SU-DHL-6 (cell line): ENCODE results near the gene ST6GALNAC4.

Experiments
- H2AFZ ChIP-seq: fragments of 200-600 bp; sonication (generic); 2 replicates; pipeline ENCODE4 v1.6.1; 2014; ENCODE audit warnings: low read depth, mild to moderate bottlenecking, moderate library complexity, mixed read lengths, antibody characterized with exemption, low read length; ENCODE audit not compliant: severe bottlenecking
- H3F3A ChIP-seq: fragments of 200-600 bp; shearing (Covaris generic); 2 replicates; pipeline ENCODE4 v1.6.0; 2016; ENCODE audit warnings: antibody characterized with exemption, mild to moderate bottlenecking; ENCODE audit not compliant: insufficient read depth
- H3K27ac ChIP-seq: fragments of 200-600 bp; sonication (generic); 2 replicates; pipeline ENCODE4 v1.5.1; 2016; ENCODE audit warnings: low read depth, mild to moderate bottlenecking, low read length, moderate library complexity, mixed read lengths
- H3K27me3 ChIP-seq: fragments of 200-600 bp; sonication (generic), shearing (Covaris generic); 2 replicates; pipeline ENCODE4 v1.6.0; 2014; ENCODE audit warnings: mild to moderate bottlenecking, low read length
- H3K36me3 ChIP-seq: fragments of 200-600 bp; sonication (generic); 2 replicates; pipeline ENCODE4 v1.6.1; 2014; ENCODE audit warnings: mild to moderate bottlenecking, low read length, mixed read lengths
- H3K4me2 ChIP-seq: fragments of 300-600, 200-600 bp; shearing (Covaris generic), sonication (generic); 2 replicates; pipeline ENCODE4 v1.6.0; 2014; ENCODE audit warnings: low read length, low read depth, mild to moderate bottlenecking; ENCODE audit not compliant: poor library complexity, severe bottlenecking
- H3K4me3 ChIP-seq: fragments of 200-600 bp; sonication (generic); 2 replicates; pipeline ENCODE4 v1.5.1; 2014; ENCODE audit warnings: antibody characterized with exemption, low read length, mild to moderate bottlenecking, mixed read lengths; ENCODE audit not compliant: insufficient read depth, poor library complexity, severe bottlenecking
- H3K79me2 ChIP-seq: fragments of 200-600 bp; sonication (generic); 2 replicates; pipeline ENCODE4 v1.6.1; 2014; ENCODE audit warnings: mild to moderate bottlenecking, low read length, moderate library complexity; ENCODE audit not compliant: insufficient read depth
- H3K9ac ChIP-seq: fragments of 200-600 bp; sonication (generic); 2 replicates; pipeline ENCODE4 v1.7.0; 2014; ENCODE audit warnings: mild to moderate bottlenecking, low read length
- H3K9me2 ChIP-seq: fragments of 200-600 bp; sonication (generic); replicated peaks from 2 replicates; pipeline ENCODE4 v1.6.1; 2014; ENCODE audit warnings: low read length; ENCODE audit not compliant: insufficient read depth
- H3K9me3 ChIP-seq: fragments of 200-600 bp; sonication (generic); 2 replicates; pipeline ENCODE4 v1.6.1; 2014; ENCODE audit warnings: low read length, mixed read lengths; ENCODE audit not compliant: insufficient read depth
- H4K20me1 ChIP-seq: fragments of 200-600 bp; sonication (generic); 2 replicates; pipeline ENCODE4 v1.6.1; 2014; ENCODE audit warnings: low read depth, mild to moderate bottlenecking, antibody characterized with exemption, low read length, moderate library complexity, mixed read lengths
- CTCF ChIP-seq: fragments of 200-600 bp; sonication (generic); IDR thresholded peaks from one replicate; pipeline ENCODE4 v1.5.1; 2017; ENCODE audit warnings: antibody characterized with exemption, mild to moderate bottlenecking, low read length, moderate library complexity; ENCODE audit not compliant: insufficient read depth, poor library complexity, severe bottlenecking
- EZH2phosphoT487 ChIP-seq: fragments of 200-600 bp; sonication (generic), shearing (Covaris generic); conservative IDR thresholded peaks from 2 replicates; pipeline ENCODE4 v1.6.1; 2018; ENCODE audit warnings: mild to moderate bottlenecking, antibody characterized with exemption, low read length, moderate library complexity, mixed read lengths

ST6GALNAC4 gene

GRCh38 chr9:127872369-127873222 is 44.2 kb downstream of the ST6GALNAC4 start:
- no peak for TF ChIP-seq CTCF
- H3K27me3 ChIP-seq = no peaks in the 10 kb centered on the region
- no peak overlapping the region for H3K9ac ChIP-seq
- H3K36me3 ChIP-seq = no peaks in the 10 kb centered on the region
- no peaks in the 10 kb centered on the region for H3K9me3 ChIP-seq
- no peaks in the 10 kb centered on the region for H3F3A ChIP-seq
- no peaks in the 10 kb centered on the region for H4K20me1 ChIP-seq
- no peak overlapping the region for H3K4me2 ChIP-seq
- no peak overlapping the region for H2AFZ ChIP-seq
- H3K79me2 ChIP-seq = no peaks in the 10 kb centered on the region
- no peak overlapping the region for H3K27ac ChIP-seq
- no peak overlapping the region for H3K4me3 ChIP-seq
- H3K9me2 ChIP-seq = no peaks in the 10 kb centered on the region

GRCh38 chr9:127871531-127871930 is 45.3 kb downstream of the ST6GALNAC4 start:
- H3K9ac ChIP-seq = no peak overlapping the region
- H3K27me3 ChIP-seq = no peaks in the 10 kb centered on the region
- H3F3A ChIP-seq = no peaks in the 10 kb centered on the region
- H4K20me1 ChIP-seq = no peaks in the 10 kb centered on the region
- H2AFZ ChIP-seq = no peak overlapping the region
- H3K4me3 ChIP-seq = no peak overlapping the region
- no peaks in the 10 kb centered on the region for H3K9me3 ChIP-seq
- H3K9me2 ChIP-seq = no peaks in the 10 kb centered on the region
- H3K27ac ChIP-seq = no peak overlapping the region
- no peak for TF ChIP-seq EZH2phosphoT487
- TF ChIP-seq CTCF = no peak
- no peak overlapping the region for H3K4me2 ChIP-seq
- H3K36me3 ChIP-seq = no peaks in the 10 kb centered on the region
- no peaks in the 10 kb centered on the region for H3K79me2 ChIP-seq

GRCh38 chr9:127870887-127871286 is 46.0 kb downstream of the ST6GALNAC4 start:
- Histone ChIP-seq H3K9me3 (no peaks in the 10 kb centered on the region), H3K27ac (no peak overlapping the region), H3K9ac (no peak overlapping the region), H4K20me1 (no peaks in the 10 kb centered on the region), H3K36me3 (no peaks in the 10 kb centered on the region), H2AFZ (no peak overlapping the region), H3K4me2 (no peak overlapping the region), H3F3A (no peaks in the 10 kb centered on the region), H3K9me2 (no peaks in the 10 kb centered on the region), H3K4me3 (no peak overlapping the region), H3K79me2 (no peaks in the 10 kb centered on the region), H3K27me3 (no peaks in the 10 kb centered on the region)
- TF ChIP-seq CTCF (no peak), EZH2phosphoT487 (no peak)
